K562 (cell line): Measurements from ENCODE around the gene FAM83F. TPM values are rescaled to one million over a fixed set of nuclear protein-coding genes. Genes with fewer than 3 reads are reported as not detected.
A peak's percentile ranks its signal among the peaks of the same experiment; 100 is the strongest.

Source experiments
- CEBPB ChIP-seq: fragments of 450-650 bp; IDR thresholded peaks from 2 replicates; pipeline ENCODE4 v1.6.1; 2016; ENCODE audit warnings: missing genetic modification characterization, missing compliant biosample characterization
- E2F8 ChIP-seq: fragments of 450-650 bp; IDR thresholded peaks from 2 replicates; pipeline ENCODE4 v1.7.1; 2018; ENCODE audit warnings: mild to moderate bottlenecking, low read depth; ENCODE audit not compliant: partially characterized antibody
- FIP1L1 ChIP-seq: fragments of 200-400 bp; formaldehyde crosslinking; IDR thresholded peaks from 2 replicates; pipeline ENCODE4 v1.6.1; 2018; ENCODE audit warnings: mild to moderate bottlenecking, low read depth, low read length; ENCODE audit not compliant: poor library complexity, severe bottlenecking
- FOSL1 ChIP-seq: fragments of 200-800 bp; sonication (Bioruptor generic); conservative IDR thresholded peaks from 2 replicates; pipeline ENCODE4 v1.6.1; 2016; ENCODE audit warnings: missing genetic modification characterization, missing compliant biosample characterization
- HNRNPH1 ChIP-seq: fragments of 200-400 bp; formaldehyde crosslinking; optimal IDR thresholded peaks from 2 replicates; pipeline ENCODE3; 2017; ENCODE audit warnings: low read depth, mild to moderate bottlenecking, low read length, moderate library complexity
- PBX2 ChIP-seq, 2 experiments: IDR thresholded peaks in 1 of 2; conservative IDR thresholded peaks in 1 of 2; 2 replicates each; pipeline ENCODE4 v1.6.1; 2016; ENCODE audit warnings: low read depth in 2 of 2, mild to moderate bottlenecking in 1 of 2, missing compliant biosample characterization in 1 of 2, missing genetic modification characterization in 1 of 2, moderate library complexity in 1 of 2
- POU5F1 ChIP-seq: fragments of 150-350 bp; IDR thresholded peaks from 2 replicates; pipeline ENCODE4 v1.6.1; 2014; ENCODE audit warnings: borderline replicate concordance, low read length, low read depth, mild to moderate bottlenecking; ENCODE audit not compliant: partially characterized antibody
- TBL1XR1 ChIP-seq, 2 experiments: IDR thresholded peaks; 2 replicates each; pipeline ENCODE4 v1.6.1; 2012; ENCODE audit warnings: improper control_type of control experiment in 2 of 2, low read length in 2 of 2, mild to moderate bottlenecking in 1 of 2
- polyA plus RNA-seq, 8 experiments: library from polyadenylated mRNA; depleted of rRNA in 4 of 8; stranded (reverse) in 5 of 8; unstranded in 3 of 8; fragments of >200 nt; fragmentation: Nextera tagmentation in 2 of 8; fragmentation: Illumina TruSeq in 1 of 8; extraction: Ambion mirVana in 2 of 8; extraction: Trizol in 1 of 8; gene quantifications; 2 replicates each; pipeline versions ENCODE4 v1.2.1 to v1.2.3, GENCODE V29; 2011 to 2014; ENCODE audit warnings: inconsistent platforms in 1 of 8, missing spikeins in 1 of 8
- total RNA-seq, 7 experiments: library from RNA; depleted of rRNA in 6 of 7; stranded (reverse); fragments of >200 nt in 6 of 7; fragmentation: Illumina TruSeq in 2 of 7; extraction: Trizol in 2 of 7; gene quantifications; 2 replicates each; pipeline versions ENCODE4 v1.2.1 to v1.2.3, GENCODE V29; 2011 to 2021; ENCODE audit warnings: low replicate concordance in 1 of 7

The FAM83F gene
- total and polyA plus RNA-seq, 9 of the 15 experiments (the other 6 are each of a cell fraction or from before 2014, with no cell fraction given) = under 0.01 to 0.13 (median 0.04) TPM; not detected in 1

GRCh38 chr22:40007853-40008710 is 13.3 kb downstream of the FAM83F start (continued):
- no peak for TF ChIP-seq FIP1L1
- TF ChIP-seq TBL1XR1 (IDR thresholded peaks at IDR 0.05; ENCODE audit: low read length in 2 of 2) = no peak
- no peak for TF ChIP-seq E2F8
- TF ChIP-seq HNRNPH1 = no peak
- TF ChIP-seq CEBPB (tag) = peak; percentile 80
- no peak for TF ChIP-seq POU5F1
- TF ChIP-seq PBX2 (CRISPR knock-in tag; IDR thresholded peaks at IDR 0.05; ENCODE audit: low read depth) = no peak
- 0 out of 2 replicates have a peak, but pooled peaks have one; percentile 29 for TF ChIP-seq PBX2 (tag; conservative IDR thresholded peaks at IDR 0.05; ENCODE audit: low read depth)
- TF ChIP-seq FOSL1 (tag) = peak; percentile 47; the same call in 1 of the 2 replicates
